GM21529 (cell line): Measurements from ENCODE around the gene HIP1.
A peak's percentile ranks its signal among the peaks of the same experiment; 100 is the strongest.
"Not testable (repeated sequence)": the region's sequence is repeated elsewhere in the genome, so short reads cannot be mapped to it uniquely, and the experiment has no call there.

Experiments
- ATAC-seq: cut with Tn5 transposase; IDR thresholded peaks from one replicate; pipeline ENCODE4 v1.9.1; 2021; ENCODE audit not compliant: unreplicated experiment

HIP1 gene

GRCh38 chr7:75579899-75580298 is 158.8 kb downstream of the HIP1 start:
- no peak for ATAC-seq

DNA sequence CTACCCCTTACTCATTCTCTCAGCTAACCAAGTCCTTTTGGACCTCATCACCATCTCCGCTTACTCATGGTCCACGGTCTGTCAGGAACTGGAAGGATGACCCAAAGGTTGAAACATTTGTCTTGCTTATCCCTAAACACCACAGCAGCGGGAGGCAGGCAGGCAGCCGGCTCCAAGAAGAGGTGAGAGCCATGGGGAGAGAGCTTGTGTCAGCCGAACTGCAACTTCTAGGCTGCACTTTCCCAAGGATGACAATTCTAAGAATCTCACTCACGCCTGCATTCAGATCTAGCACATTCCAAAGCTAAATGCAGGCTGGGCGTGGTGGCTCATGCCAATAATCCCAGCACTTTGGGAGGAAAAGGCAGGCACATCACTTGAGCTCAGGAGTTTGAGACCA is 160.7 kb downstream of the HIP1 start:
- ATAC-seq: no peak

DNA sequence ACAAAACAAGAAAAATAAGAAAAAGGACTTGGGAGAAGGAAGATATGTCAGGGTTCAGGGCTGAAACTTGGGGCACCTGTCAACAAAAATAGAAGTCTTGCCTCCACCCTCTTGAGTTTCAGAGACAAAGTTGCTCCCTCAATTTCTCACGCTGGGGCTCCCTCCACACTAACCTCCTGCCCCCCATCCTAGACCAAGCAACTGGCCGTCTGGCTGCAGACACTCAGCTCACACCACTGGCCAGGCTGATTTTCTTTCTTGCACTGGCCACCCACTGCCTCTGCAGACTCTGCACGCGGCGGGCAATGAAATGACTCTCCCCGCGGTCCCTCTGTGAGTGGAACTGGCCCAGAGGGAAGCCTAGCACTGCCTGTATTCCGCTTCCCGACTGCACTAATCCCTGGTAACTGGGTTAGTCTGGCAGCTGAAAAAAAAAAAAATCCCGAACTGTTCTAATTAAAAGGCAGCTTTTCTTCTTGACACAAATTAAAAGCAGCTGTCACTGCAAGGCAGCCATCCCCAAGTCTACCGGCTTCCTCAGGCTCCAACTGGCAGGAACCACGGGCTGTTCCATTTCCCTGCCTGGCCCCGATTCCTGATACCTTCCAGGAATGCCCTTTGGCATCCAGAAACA is 163.1 kb downstream of the HIP1 start:
- ATAC-seq: no peak

GRCh38 chr7:75573477-75574019 is 165.2 kb downstream of the HIP1 start:
- ATAC-seq: no peak

- ATAC-seq: no peak
These were observed 165.9 kb downstream of the HIP1 start for GRCh38 chr7:75572814-75573213.

DNA sequence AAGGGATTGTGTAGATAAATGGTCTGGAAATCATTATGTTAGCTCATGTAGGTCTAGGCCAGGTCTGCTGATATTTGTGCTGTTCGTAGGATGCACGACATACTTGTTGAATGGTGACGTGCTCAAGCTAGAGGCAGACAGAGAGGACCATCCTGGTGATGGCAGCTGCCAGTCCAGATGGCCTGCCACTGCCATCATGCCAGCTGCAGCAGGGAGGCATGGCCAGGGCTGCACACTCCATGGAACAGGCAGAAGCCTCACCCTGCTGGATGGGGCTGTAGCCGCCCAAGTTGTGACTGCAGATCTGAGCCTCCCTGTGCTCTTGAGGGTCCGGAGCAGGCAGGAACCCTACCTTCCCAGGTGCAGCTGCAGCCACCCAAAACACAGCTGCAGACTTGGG is 166.3 kb downstream of the HIP1 start:
- ATAC-seq: no peak

GRCh38 chr7:75571209-75571608 is 167.5 kb downstream of the HIP1 start:
- ATAC-seq: no peak

- ATAC-seq: not testable (repeated sequence)
These were observed 169.0 kb downstream of the HIP1 start for GRCh38 chr7:75569629-75570282.

DNA sequence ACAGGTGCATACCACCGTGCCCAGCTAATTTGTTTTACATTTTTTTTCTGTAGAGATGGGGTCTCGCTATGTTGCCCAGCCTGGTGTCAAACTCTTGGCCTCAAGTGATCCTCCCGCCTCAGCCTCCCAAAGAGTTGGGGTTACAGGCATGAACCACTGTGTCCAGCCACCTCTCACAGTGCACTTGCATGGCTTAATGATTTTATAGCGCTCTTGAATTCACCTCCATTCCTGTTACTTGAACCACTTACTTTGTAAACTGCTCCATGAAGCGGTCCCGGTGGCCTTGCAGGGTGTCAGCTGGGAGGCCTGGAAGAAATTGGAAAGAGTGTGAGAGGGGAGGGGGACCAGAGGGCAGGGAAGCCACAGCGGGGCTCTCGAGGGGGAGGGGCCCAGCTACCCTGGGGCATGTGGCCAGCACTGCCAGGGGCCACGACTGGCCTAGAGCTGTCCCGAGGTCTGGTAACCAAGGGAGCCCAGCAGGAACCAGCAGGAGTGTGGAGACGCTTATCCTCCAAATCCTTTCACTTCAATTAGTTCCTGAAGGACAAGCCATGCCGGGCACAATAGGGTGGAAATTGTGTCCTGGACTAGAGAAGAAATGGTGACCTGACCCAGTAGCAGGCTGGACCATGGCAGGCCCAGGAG is 170.7 kb downstream of the HIP1 start:
- no peak for ATAC-seq

DNA sequence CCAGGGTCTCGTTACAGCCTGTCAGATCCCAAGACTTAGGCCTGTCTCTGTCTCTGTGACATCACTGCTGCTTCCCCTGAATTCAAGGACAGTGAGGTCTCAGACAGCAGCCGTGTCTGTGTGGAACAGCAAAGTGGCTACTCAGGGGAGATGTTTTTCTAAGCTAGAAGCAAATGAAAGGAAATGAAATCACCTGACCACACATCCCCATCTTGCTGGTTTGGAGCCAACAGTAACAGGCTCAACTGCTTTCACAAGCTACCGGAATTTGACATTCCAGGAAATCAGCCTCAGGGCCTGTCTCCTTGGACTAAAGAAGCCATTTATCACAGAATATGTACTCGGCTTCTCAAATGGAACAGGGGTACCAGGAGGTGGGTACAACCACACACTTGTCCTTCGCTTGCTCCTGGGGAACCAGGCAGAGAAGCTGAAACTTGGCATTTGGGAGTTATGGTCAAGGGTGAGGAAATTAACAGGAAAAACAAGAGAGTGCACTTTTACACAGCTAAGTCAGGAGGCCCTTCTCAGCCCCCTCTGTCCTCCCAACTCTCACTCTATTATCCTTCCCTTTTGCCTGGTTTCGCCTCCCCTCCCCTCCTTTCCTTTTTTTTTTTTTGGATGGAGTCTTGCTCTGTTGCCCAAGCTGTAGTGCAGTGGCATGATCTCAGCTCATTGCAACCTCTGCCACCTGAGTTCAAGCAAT is 173.5 kb downstream of the HIP1 start:
- ATAC-seq: no peak

GRCh38 chr7:75563171-75563570 is 175.6 kb downstream of the HIP1 start:
- no peak for ATAC-seq

DNA sequence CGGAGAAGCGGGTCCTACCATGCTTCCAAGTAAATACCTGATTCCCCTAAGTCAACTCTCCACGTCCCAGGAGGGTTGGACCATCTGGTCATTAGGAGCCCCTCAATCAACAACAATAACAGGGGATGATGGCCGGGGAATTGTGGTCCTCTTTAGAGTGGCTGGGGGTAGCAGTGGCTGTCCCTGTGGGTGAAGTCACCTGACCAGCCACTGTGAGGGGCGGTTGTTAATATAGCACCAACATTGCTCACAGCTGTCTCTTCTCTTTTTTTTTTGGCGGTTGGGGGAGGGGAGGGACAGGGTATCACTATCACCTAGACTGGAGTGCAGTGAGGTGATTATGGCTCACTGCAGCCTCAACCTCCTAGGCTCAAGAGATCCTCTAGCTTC is 178.8 kb downstream of the HIP1 start:
- ATAC-seq: no peak

DNA sequence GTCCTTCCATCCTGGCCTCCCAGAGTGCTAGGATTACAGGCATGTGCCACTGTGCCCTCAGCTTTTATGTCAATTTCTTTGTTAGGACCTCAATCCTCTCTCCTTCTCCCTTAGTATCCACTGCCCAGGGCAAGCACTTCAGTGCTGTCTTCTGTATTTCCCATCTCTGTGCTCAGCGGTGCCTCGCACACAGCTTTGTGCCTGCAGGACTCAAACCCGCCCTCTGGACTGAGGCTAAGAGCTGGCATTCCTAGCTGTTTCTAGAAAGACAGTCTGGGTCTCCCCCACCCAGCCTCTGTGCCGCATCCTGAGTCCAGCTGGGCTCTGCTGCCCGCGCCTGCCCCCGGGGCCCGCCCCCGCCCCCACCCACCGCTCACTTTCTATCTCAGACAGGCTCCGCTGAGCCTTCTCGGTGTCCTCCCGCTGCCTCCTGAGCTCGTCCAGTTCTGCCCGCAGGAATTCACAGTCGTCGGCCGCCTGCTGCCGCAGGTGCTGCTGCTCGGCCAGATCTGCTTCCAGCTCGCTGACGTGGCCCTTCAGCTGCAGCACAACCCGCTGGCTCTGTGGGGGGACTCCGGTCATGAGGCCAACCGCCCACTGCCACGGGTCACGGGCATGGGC is 179.3 kb downstream of the HIP1 start:
- no peak for ATAC-seq

DNA sequence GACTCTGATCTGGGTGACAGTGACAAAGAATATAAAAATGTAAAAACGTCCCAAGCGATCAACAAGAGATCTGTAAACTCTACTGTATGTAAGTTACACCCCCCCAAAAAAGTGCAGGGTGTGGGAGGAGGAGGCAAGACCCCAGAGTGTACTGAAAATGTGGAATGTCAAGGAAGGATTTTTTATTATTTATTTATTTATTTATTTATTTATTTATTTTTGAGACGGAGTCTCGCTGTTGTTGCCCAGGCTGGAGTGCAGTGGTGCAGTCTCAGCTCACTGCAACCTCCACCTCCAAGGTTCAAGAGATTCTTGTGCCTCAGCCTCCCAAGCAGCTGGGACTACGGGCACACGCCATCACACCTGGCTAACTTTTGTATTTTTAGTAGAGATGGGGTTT is 181.9 kb downstream of the HIP1 start:
- ATAC-seq: not testable (repeated sequence)

DNA sequence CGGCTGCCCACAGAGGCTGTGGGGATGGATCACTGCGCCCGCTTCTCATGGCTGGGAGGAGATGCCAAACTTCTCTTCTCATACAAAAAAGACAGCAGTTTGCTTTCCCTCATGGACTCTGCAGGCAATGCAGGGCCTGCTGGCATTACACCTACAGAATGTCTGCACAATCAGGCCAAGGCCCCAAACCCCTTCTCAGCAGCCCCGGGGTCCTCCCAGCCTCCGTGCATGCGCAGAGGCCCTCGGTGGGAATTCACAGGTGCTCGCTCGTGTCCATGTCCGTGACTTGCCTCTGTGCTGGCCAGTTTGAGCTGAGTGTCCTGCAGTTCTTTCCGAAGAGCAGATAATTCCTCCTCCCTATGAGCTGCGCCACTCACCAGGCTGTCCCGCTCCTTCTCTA is 183.0 kb downstream of the HIP1 start:
- no peak for ATAC-seq

DNA sequence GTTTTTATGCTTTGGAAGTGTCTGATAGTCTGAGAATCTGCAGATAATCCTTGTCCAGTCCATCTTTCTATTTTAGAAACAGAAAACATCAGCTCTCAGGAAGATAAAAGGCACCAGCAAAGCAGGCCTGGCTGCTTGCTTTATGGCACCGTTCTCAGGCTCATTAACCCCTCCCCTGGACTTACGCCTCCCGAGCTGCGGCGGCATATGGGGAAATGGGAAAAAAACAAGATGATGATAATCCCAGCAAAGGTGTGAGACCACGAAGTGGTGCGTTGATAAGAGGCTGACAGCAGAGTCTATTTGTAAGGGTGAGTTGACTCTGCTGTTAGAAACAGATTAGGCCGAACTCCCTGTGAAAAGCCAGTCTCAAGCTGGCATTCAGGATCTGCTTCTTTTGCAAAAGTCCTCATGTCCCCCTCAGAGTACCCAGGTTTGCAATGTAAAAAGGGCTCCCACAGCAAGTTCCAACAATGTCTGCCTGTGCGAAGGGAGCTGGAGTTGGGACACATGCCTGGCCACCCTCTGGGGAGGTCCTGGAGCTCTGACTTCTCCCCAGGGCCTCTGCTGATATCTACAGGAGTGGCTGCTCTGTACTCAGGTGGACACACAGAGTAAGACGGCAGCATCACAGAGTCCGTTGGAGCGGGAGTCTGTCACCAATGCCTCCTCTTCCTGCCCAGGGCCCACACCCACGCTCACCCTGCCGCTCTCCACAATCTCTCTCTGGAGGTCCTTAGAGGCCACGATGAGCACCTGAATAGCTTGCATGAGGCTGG is 192.3 kb downstream of the HIP1 start:
- no peak for ATAC-seq

DNA sequence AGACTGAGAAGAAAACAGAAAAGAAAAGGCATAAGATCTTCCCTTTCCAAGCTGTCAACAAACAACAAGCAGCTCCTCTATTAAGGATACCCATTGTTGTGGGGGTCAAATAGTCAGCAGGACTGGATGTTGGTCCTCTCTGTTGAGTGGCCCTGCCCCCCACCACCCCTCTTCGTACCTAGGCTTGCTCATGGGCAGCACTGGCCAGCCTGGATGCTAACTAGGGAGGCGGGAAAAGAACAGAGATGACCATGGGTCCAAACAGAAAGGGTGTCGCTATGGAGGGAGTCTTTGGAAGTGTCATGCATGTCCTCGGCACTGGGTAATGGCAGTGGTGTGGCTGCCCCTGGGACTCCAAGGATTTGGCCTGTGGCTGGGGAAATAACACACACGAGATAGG is 201.0 kb downstream of the HIP1 start:
- ATAC-seq: no peak

DNA sequence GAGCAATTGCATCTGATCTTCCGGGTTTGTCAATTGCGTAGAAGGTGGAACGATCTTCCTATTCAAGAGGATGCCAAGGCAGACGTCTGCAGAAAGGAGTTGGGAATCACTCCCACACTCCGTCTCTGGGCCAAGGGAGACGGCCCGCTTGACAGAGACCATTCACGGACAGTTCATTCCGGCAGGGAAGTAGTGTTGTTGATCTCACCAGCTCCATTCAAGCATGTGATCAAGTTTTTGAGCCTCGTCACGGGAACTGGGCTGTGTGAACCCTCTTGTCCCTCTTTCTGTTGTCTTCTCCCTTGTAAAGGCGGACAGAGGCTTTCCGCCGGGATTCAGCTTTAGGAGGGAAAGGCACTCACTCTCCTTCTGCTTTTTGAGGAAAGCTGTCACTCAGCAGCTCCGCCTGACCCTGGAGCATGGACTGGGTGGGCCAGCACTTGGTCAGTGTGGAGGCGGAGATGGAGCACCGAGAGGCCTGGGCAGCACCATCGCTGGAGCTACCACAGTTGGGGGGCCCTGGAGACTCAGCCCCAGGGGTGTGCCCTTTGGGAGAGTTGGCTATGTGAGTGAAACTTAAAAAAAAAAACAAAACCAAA is 201.7 kb downstream of the HIP1 start:
- ATAC-seq: no peak

- ATAC-seq: no peak
These were observed 202.2 kb downstream of the HIP1 start for GRCh38 chr7:75536491-75536890.

DNA sequence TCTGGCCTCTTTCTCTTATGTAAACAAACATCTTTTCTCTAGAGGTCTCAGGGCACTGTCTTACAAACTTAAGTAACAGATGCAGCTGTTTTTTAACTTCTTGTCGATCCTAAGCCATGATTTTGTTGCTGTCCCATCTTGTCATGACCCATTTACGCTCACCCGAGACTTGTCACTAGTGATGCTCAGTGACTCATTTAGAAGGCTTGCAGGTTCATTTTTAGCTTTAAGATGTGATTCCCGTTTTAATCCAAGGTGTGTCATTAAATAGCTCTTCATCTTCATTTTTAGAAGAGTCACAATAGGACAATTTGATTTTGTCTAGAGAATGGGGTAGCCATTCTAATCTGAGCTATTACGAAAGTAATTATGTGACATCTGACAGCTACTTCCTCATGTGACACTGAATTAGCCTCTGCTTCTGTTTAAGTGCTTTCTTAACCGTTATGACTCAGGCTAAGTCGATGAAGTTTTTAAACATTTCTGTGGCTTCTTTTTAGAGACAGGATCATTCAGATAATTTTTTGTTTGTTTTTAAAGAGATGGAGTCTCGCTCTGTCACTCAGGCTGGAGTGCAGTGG is 203.9 kb downstream of the HIP1 start:
- ATAC-seq: peak; percentile 80
